Fibroblast of pulmonary artery (primary cell): ENCODE data around the gene CLTA.

Experiments used
- DNase-seq: peaks from one replicate; pipeline ENCODE4 v3.0.0-alpha.2; 2010; ENCODE audit warnings: low read depth
- H3K4me3 ChIP-seq: replicated peaks from 2 replicates; pipeline ENCODE4 v1.5.1; 2011; ENCODE audit warnings: low read depth, mild to moderate bottlenecking, control low read depth, low read length, moderate library complexity
- CTCF ChIP-seq: IDR thresholded peaks from 2 replicates; pipeline ENCODE4 v1.5.1; 2011; ENCODE audit warnings: mild to moderate bottlenecking, control low read depth, low read length, inconsistent platforms; ENCODE audit errors: missing control alignments

CLTA gene

GRCh38 chr9:36145970-36146369 is 44.8 kb upstream of the CLTA start:
- no peak for DNase-seq
- H3K4me3 ChIP-seq = no peak overlapping the region
- no peak for TF ChIP-seq CTCF

GRCh38 chr9:36146651-36147050 is 44.1 kb upstream of the CLTA start:
- DNase-seq = no peak
- H3K4me3 ChIP-seq = no peak overlapping the region
- no peak for TF ChIP-seq CTCF

GRCh38 chr9:36147441-36148175 is 43.1 kb upstream of the CLTA start:
- no peak for DNase-seq
- no peak overlapping the region for H3K4me3 ChIP-seq
- no peak for TF ChIP-seq CTCF

GRCh38 chr9:36148311-36149051 is 42.2 kb upstream of the CLTA start:
- TF ChIP-seq CTCF = no peak
- no peak overlapping the region for H3K4me3 ChIP-seq
- DNase-seq = peak; percentile 98

- DNase-seq = peak; percentile 68
- no peak overlapping the region for H3K4me3 ChIP-seq
- TF ChIP-seq CTCF = no peak
Observed at GRCh38 chr9:36149197-36149596, 41.5 kb upstream of the CLTA start.

GRCh38 chr9:36150574-36151315 is 40.0 kb upstream of the CLTA start:
- no peak for TF ChIP-seq CTCF
- H3K4me3 ChIP-seq = no peak overlapping the region
- DNase-seq = peak; percentile 36
